Measurements from ENCODE around the gene TRHDE. TPM values are rescaled to one million over a fixed set of nuclear protein-coding genes. Genes with fewer than 3 reads are reported as not detected.

The TRHDE gene
- total RNA-seq, 1 donor = 33.7 TPM

GRCh38 chr12:72448805-72449204 is 176.6 kb downstream of the TRHDE start:
- no peak overlapping the region for H3K4me3 ChIP-seq (ENCODE audit: low read depth, low read length)
- no peak for TF ChIP-seq CTCF (IDR thresholded peaks at IDR 0.05; ENCODE audit: insufficient read depth, low read depth, low read length)
- no peak for DNase-seq (ENCODE audit: low read depth)

DNA sequence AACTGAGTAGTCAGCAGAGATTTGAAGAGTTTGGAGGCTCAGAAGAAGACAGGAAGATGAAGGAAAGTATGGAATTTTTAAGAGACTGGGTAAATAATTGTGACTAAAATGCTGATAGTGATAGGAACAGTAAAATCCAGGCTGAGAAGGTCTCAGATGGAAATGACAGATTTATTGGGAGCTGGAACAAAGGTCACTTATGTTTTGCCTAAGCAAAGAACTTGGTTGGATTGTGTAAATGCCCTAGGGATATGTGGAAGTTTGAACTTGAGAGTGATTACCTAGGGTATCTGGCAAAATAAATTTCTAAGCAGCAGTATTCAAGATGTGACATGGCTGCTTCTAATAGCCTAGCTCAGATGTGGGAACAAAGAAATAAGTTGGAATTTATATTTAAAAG is 180.9 kb downstream of the TRHDE start:
- DNase-seq (ENCODE audit: low read depth) = peak; percentile 6
- no peak for TF ChIP-seq CTCF (IDR thresholded peaks at IDR 0.05; ENCODE audit: insufficient read depth, low read depth, low read length)

DNA sequence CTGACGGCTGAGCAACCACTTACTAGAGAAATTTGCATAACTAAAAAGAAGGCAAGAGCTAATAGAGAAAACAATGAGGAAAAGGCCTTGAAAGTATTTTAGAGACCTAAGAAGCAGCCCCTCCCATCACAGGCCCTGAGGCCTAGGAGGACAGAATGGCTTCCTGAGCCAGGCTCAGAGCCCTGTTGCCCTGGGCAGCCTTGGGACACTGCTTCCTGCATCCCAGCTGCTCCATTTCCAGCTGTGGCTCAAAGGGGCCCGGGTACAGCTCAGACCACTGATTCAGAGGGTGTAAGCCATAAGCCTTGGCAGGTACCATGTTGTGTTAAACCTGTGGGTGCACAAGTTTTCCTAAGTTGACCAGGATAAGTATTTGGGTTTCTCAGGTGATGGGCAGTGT is 181.4 kb downstream of the TRHDE start:
- no peak for TF ChIP-seq CTCF (IDR thresholded peaks at IDR 0.05; ENCODE audit: insufficient read depth, low read depth, low read length)
- DNase-seq (ENCODE audit: low read depth) = no peak
- no peak overlapping the region for H3K4me3 ChIP-seq (ENCODE audit: low read depth, low read length)

More for the DNA sequence above, 180.9 kb downstream of the TRHDE start:
- no peak overlapping the region for H3K4me3 ChIP-seq (ENCODE audit: low read depth, low read length)

GRCh38 chr12:72464471-72464870 is 192.3 kb downstream of the TRHDE start:
- DNase-seq (ENCODE audit: low read depth) = no peak
- no peak overlapping the region for H3K4me3 ChIP-seq (ENCODE audit: low read depth, low read length)
- no peak for TF ChIP-seq CTCF (IDR thresholded peaks at IDR 0.05; ENCODE audit: insufficient read depth, low read depth, low read length)

- TF ChIP-seq CTCF (IDR thresholded peaks at IDR 0.05; ENCODE audit: insufficient read depth, low read depth, low read length) = no peak
- H3K4me3 ChIP-seq (ENCODE audit: low read depth, low read length) = no peak overlapping the region
- no peak for DNase-seq (ENCODE audit: low read depth)
Measured at GRCh38 chr12:72465155-72465554, 193.0 kb downstream of the TRHDE start.

DNA sequence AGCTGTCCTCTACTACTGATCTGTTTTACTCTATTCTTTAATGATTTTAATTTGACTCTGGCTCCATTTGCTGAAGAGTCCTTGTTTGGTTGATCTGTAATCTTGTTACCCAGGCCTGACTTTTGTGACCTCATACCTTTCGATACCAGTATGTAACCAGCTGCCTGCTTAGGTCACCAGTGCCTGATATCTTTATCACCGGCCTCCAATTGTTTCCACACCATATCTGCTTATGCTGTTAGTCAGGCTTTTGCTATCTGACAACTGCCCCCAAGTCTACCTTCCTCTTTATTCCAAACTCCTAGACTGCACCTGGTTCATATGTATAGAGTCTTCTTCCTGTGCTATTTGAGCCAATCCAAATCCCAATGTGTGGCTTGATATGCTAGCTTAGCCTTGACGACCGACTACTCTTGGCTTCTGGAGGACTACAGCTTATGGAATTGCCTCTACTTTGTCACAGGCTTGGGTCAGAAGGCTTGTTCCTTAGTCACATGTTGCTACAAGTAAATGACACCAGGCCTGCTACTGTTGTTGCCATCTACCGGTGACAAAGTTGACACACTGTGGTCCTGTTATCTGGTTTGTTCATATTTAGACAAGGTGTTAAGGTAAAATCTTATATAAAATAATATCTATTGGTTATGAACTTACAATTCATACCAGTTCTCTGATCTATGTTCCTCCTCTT is 193.9 kb downstream of the TRHDE start:
- H3K4me3 ChIP-seq (ENCODE audit: low read depth, low read length) = no peak overlapping the region
- TF ChIP-seq CTCF (IDR thresholded peaks at IDR 0.05; ENCODE audit: insufficient read depth, low read depth, low read length) = no peak
- DNase-seq (ENCODE audit: low read depth) = no peak

GRCh38 chr12:72467985-72468384 is 195.8 kb downstream of the TRHDE start:
- no peak for TF ChIP-seq CTCF (IDR thresholded peaks at IDR 0.05; ENCODE audit: insufficient read depth, low read depth, low read length)
- no peak overlapping the region for H3K4me3 ChIP-seq (ENCODE audit: low read depth, low read length)
- no peak for DNase-seq (ENCODE audit: low read depth)

Data from fibroblast of villous mesenchyme (primary cell).